ENCODE data around the gene BANP. TPM values are rescaled to one million over a fixed set of nuclear protein-coding genes. Genes with fewer than 3 reads are reported as not detected.

The BANP gene
- total and polyA plus RNA-seq, 2 of the 8 experiments (the other 6 are each of a cell fraction or from before 2014, with no cell fraction given) = 25.8 to 39.8 TPM

GRCh38 chr16:88047462-88047861 is 96.2 kb downstream of the BANP start:
- Histone ChIP-seq H4K8ac (ENCODE audit: extremely low read depth, insufficient read depth, low read length) (no peak overlapping the region), H2BK20ac (ENCODE audit: low read length) (no peak overlapping the region), H3K4ac (replicated peaks; ENCODE audit: insufficient read length, low read depth, low read length) (no peak overlapping the region), H3K23ac (ENCODE audit: insufficient read length) (no peak overlapping the region), H4K91ac (replicated peaks; ENCODE audit: insufficient read length, low read length) (no peak overlapping the region), H3K36me3 (ENCODE audit: control insufficient read depth in 2 of 4, insufficient read depth in 4 of 4, low read length in 3 of 4) (peaks cover 0 to 9% (median 4%) of the 10 kb centered on the region in 4 experiments; a peak in 3 of 8 replicates), H3K14ac (ENCODE audit: insufficient read length) (no peak overlapping the region), H3K4me1 (replicated peaks in 1 of 4; ENCODE audit: control insufficient read depth in 3 of 4, insufficient read depth in 4 of 4, low read length in 3 of 4) (no peaks in the 10 kb centered on the region), H2BK15ac (ENCODE audit: low read length) (no peak overlapping the region), H3K56ac (replicated peaks; ENCODE audit: insufficient read length, low read depth, low read length) (no peak overlapping the region), H2BK5ac (ENCODE audit: low read depth, low read length) (no peak overlapping the region), H3K18ac (ENCODE audit: extremely low read depth, low read length) (no peak overlapping the region), H3K79me1 (ENCODE audit: low read depth, low read length) (no peaks in the 10 kb centered on the region), H2AK5ac (ENCODE audit: low read depth, low read length) (no peak overlapping the region), H4K5ac (ENCODE audit: insufficient read length, low read depth, low read length) (no peak overlapping the region), H3K9me3 (ENCODE audit: insufficient read depth in 2 of 2, low read depth in 1 of 2, low read length in 1 of 2) (no peaks in the 10 kb centered on the region), H3K4me3 (ENCODE audit: extremely low read depth in 1 of 4, insufficient read depth in 2 of 4, low read depth in 3 of 4, low read length in 4 of 4) (no peak overlapping the region), H4K20me1 (replicated peaks in 1 of 2; ENCODE audit: control insufficient read depth in 1 of 2, insufficient read depth in 2 of 2, low read length in 2 of 2) (no peaks in the 10 kb centered on the region), H2BK12ac (ENCODE audit: low read depth, low read length) (no peak overlapping the region), H3K23me2 (ENCODE audit: low read depth, low read length) (peaks cover 2% of the 10 kb centered on the region; the same call in 1 of the 2 replicates), H3K9ac (replicated peaks in 1 of 4; ENCODE audit: extremely low read depth in 1 of 4, low read depth in 3 of 4, low read length in 3 of 4) (no peak overlapping the region), H3K79me2 (ENCODE audit: control insufficient read depth in 1 of 2, insufficient read depth in 2 of 2, low read length in 2 of 2) (no peaks in the 10 kb centered on the region), H2AFZ (ENCODE audit: low read length) (no peak overlapping the region), H3K27me3 (replicated peaks in 1 of 4; ENCODE audit: control insufficient read depth in 3 of 4, extremely low read depth in 1 of 4, insufficient read depth in 3 of 4, low read length in 3 of 4) (no peaks in the 10 kb centered on the region), H3K27ac (ENCODE audit: low read depth, low read length) (no peak overlapping the region), H3K4me2 (ENCODE audit: insufficient read depth in 1 of 2, low read depth in 2 of 2, low read length in 2 of 2) (no peak overlapping the region), H2BK120ac (replicated peaks; ENCODE audit: low read depth, low read length) (no peak overlapping the region)
- CTCF ChIA-PET (ENCODE audit: partially characterized antibody) = interaction anchor here (0.6 to 1.1 kb wide), 2 partner anchors 57 to 245 kb away, joined by 3 to 4 read pairs; no protein-coding TSS in a partner anchor
- FAIRE-seq = no peak
- POLR2A ChIA-PET (ENCODE audit: partially characterized antibody) = no interaction called here
- 97% methylated on average over 3 of the region's 3 CpGs; no CpG with 5 or more reads in 1 of the 2 experiments for WGBS, 2 experiments (ENCODE audit: extremely low coverage in 1 of 2, insufficient coverage in 1 of 2, insufficient read length in 1 of 2, insufficient replicate concordance in 2 of 2, low coverage in 1 of 2, low lambda C conversion rate in 2 of 2, missing lambda C conversion rate in 1 of 2)
- DNase-seq (ENCODE audit: low read depth in 1 of 2, low spot score in 2 of 2) = no peak
- TF ChIP-seq MAX (IDR thresholded peaks at IDR 0.05) = no peak
- TF ChIP-seq RXRA (IDR thresholded peaks at IDR 0.05; ENCODE audit: insufficient read depth, low read depth, low read length) = no peak
- TF ChIP-seq JUND (IDR thresholded peaks at IDR 0.05; ENCODE audit: low read length) = no peak
- TF ChIP-seq CREB1 (IDR thresholded peaks at IDR 0.05) = no peak
- TF ChIP-seq CHD1 (IDR thresholded peaks at IDR 0.05; ENCODE audit: low read depth, low read length) = no peak
- no peak for TF ChIP-seq CTCF (IDR thresholded peaks at IDR 0.05; ENCODE audit: control extremely low read depth in 1 of 3, insufficient read depth in 1 of 3, low read depth in 1 of 3, low read length in 3 of 3)
- TF ChIP-seq USF2 (IDR thresholded peaks at IDR 0.05; ENCODE audit: low read length) = no peak
- TF ChIP-seq TAF7 (optimal IDR thresholded peaks at IDR 0.05; ENCODE audit: borderline replicate concordance, low read depth, low read length) = no peak
- no peak for TF ChIP-seq ATF2 (IDR thresholded peaks at IDR 0.05; ENCODE audit: low read length)
